Measurements from ENCODE around the gene RAD51B. TPM values are rescaled to one million over a fixed set of nuclear protein-coding genes. Genes with fewer than 3 reads are reported as not detected.

The RAD51B gene
- total RNA-seq, 2 donors from 2014 or later: 13.7 to 15.1 TPM

DNA sequence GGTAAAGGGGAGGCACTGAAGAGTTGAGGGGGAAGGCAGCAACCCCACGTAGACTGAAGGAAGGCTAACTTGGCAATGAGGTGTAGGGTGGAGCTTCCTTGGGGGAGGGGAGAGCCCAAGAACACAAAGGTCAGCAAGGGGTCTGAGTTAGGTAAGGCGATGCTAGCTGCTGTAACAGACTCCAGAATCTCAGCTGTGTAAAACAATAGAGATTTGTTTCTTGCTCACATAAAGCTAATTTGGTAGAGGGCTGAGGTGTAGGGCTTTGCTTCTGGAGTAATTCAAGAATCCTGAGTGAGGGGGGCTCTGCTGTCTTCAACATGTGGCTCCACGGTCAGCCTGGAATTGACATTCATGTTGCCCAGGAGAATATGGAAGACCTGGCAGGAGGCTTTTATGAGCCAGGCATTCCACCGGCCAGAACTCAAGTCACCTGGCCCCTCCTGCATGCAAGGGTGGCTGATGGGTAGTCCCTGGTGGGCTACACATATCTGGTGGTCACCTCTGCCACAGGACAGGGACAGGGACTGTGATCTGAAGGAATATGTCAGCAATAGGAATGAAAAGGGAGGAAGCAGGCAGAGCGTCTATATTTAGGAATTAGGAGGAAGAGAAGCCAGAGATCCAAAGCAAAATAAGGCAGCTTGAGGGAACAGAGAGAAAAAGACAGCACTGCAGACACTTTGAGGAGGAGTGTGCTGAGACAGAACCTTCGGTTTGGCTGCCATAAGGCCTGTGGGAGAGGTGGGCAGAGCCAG is 819.6 kb downstream of the RAD51B start:
- DNase-seq (ENCODE audit: low spot score): no peak

GRCh38 chr14:68639758-68640574 is 820.4 kb downstream of the RAD51B start:
- DNase-seq (ENCODE audit: low spot score): no peak
- intact Hi-C loops (cut with DNase I): no loop called here

More for the DNA sequence above, 819.6 kb downstream of the RAD51B start:
- intact Hi-C loops (cut with DNase I): no loop called here

DNA sequence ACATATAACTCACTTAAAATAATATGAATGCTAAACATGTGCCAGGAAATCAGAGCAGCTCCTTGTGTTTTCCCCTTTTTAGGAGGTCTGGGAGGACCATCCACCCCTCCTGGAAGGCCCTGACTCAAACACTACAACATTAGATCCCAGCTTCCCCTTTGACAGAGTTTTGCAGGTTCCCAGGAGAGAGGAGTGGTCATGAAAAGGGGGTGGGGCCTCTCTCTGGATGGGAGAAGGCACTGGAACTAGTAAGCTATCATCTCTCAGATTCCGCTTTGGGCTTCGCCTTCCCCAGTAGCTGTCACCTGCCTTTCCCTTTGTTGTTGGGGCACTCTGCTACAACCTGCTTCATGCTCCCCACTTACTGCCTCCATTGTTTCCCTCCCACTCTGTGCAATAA is 824.1 kb downstream of the RAD51B start:
- intact Hi-C loops (cut with DNase I): no loop called here
- no peak for DNase-seq (ENCODE audit: low spot score)

GRCh38 chr14:68644101-68644500 is 824.5 kb downstream of the RAD51B start:
- intact Hi-C loops (cut with DNase I): no loop called here
- no peak for DNase-seq (ENCODE audit: low spot score)

- no peak for DNase-seq (ENCODE audit: low spot score)
- intact Hi-C loops (cut with DNase I): no loop called here
These were observed 825.8 kb downstream of the RAD51B start for GRCh38 chr14:68645371-68645770.

DNA sequence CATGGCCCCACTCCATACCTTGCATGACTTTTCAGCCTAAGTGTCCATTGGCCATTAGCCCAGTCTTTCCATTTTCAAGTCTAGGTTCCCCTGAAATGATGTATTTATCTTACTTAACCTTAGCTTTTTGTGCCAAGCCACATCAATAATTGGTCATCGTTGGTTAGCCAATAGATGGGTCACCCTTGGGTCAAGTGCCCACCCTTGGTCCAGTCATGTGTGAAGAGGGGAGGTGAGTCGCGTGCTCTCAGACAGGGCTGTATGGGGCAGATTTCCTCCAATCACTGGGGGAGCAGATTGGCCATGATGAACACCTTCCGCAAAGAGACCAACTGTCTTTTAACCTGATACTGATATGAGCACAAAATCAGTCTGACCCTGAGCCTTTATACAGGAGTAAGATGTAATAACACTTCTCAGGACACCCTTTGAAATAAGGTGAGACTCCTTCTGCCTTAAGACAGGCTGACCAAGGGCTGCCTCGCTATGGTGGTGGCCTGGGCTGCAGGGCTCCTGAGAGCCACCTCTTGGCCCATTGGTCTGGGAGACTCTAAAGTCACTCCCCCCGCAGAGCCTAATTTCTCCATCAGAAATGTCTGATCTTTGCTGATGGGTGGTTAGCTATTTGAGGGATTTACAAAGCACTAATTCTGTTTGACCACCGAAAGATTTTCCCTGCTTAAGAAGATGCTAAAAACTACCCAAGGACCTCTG is 830.1 kb downstream of the RAD51B start:
- DNase-seq (ENCODE audit: low spot score): peak; percentile 62
- intact Hi-C loops (cut with DNase I): no loop called here

GRCh38 chr14:68650404-68650994 is 830.9 kb downstream of the RAD51B start:
- intact Hi-C loops (cut with DNase I): no loop called here
- no peak for DNase-seq (ENCODE audit: low spot score)

DNA sequence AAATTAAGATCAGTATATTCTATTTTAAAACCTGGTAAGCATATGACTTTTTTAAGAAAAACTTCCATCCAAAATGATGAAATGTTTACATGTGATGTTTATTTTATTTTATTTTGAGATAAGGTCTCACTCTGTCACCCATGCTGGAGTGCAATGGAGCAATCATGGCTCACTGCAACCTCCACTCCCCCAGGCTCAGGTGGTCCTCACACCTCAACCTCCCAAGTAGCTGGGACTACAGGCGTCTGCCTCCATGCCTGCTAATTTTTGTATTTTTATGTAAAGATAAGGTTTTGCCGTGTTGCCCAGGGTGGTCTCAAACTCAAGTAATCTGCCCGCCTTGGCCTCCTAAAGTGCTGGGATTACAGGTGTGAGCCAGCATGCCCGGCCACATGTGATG is 831.5 kb downstream of the RAD51B start:
- intact Hi-C loops (cut with DNase I): no loop called here
- no peak for DNase-seq (ENCODE audit: low spot score)

DNA sequence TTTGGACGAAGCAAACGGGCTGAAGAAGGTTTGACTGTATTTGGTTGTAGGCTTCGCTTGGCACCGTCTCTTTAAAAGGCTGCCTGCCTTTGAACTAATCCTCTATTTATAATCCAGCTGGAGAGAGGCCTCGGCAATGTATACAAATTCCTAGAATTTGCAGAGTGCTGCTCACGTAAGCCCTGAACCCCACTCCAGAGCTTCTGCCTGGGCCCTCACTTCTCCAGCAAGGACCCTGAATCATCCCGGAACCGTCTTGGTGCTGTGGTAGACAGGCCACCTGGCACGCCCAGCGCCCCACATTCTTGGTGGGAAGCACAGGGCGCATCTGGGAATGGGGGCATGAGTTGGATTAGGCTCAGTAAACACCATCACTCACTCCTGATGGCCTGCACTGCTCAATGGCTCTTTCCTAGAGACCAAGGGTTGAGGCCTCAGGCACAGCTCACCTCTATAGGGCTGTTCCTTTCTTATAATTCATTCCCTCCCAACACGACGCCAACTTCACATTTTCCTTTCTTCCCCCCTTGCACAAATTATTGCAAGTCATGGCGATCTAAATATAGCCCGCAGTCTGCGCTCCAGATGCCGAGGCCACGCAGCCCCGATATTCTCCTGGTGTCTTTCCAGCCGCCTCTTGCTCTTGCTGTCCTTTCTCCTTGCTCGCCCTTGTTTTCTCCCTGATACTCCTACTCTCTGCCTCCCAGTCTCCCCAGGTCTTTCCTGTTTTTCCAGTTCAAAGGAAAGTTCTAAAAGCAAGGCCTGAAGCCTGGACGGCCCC is 832.3 kb downstream of the RAD51B start:
- intact Hi-C loops (cut with DNase I): no loop called here

GRCh38 chr14:68652433-68652690 is 832.8 kb downstream of the RAD51B start:
- peak; percentile 40 for DNase-seq (ENCODE audit: low spot score)
- intact Hi-C loops (cut with DNase I): no loop called here

More for the DNA sequence above, 832.3 kb downstream of the RAD51B start:
- DNase-seq (ENCODE audit: low spot score): peak; percentile 54

GRCh38 chr14:68653108-68653507 is 833.5 kb downstream of the RAD51B start:
- intact Hi-C loops (cut with DNase I): no loop called here
- DNase-seq (ENCODE audit: low spot score): no peak

DNA sequence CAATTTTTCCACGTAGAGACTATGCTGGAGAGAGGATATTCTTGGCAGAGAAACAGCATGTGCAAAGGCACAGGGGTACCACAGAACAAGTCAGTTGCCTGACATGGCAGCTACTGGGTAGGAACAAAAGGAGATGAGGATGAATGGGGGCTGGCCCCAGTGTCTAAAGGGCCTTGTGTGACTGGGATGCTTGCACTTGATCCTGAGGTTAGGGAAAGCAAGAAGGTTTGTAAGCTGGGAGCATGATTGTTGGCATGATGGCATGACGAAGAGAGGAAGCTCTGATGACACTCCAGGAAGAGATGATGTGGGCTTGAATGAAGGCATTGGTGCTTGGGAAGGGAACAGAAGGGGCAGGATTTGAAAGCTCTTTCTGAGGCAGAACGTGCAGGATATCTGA is 834.2 kb downstream of the RAD51B start:
- intact Hi-C loops (cut with DNase I): no loop called here
- no peak for DNase-seq (ENCODE audit: low spot score)

GRCh38 chr14:68654471-68654941 is 834.9 kb downstream of the RAD51B start:
- DNase-seq (ENCODE audit: low spot score): no peak
- intact Hi-C loops (cut with DNase I): no loop called here

DNA sequence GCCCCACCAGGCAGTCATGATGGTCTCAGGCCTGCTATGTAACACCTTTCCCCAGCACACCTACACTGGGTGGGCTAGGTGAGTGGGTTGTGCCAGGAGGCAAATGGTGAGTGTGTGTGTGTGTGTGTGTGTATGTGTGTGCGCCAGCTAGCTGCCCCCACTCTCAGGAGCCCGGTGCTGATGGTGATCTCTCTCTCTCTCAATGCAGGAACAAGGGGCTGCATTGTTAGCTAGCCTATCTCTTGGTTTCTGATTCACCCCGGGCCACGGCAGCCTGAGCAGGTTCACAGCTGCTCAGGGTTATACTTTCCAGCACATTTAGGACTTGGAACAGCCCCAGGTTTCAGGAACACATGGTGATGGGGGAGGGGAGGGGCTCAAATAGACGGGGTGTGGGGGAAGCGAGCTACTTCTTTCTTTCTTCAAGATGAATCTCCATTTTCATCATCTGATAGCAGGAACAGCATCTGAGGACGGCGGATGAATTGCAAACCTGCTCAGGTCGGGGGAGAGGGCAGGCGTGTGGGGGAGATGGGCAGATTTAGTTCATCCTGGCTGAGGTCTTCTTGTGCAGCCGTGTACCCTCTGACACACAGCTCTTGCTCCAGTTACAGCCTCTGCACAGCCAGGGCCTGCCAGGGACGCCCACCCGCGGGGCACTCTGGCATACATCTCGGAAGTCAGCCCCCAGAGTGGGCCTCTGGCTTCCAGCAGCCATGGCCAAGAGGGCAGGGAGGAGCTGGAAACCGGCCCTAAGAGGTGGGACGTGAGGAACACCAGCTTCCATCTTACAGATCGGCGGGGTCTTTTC is 835.6 kb downstream of the RAD51B start:
- intact Hi-C loops (cut with DNase I): no loop called here
- DNase-seq (ENCODE audit: low spot score): no peak

DNA sequence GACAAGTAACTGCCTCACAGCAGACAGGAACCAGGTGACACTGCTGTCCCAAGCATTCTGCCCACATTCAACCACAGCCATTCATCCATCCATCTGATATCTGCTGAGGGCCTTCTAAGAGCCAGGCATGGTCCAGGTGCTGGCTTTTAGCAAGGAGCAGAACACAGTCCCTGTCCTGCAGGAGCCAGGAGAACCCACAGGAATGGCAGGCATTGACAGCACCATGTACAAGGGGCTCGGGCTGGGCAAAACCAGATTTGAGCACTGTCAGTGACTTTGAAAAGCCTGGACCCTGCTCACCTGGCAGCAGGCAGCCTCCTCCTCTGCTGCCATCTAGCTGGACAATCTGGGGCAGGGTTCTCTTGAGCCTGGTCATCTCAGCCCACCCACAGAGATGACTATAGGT is 836.3 kb downstream of the RAD51B start:
- intact Hi-C loops (cut with DNase I): no loop called here
- DNase-seq (ENCODE audit: low spot score): no peak

- intact Hi-C loops (cut with DNase I): no loop called here
These were observed 836.9 kb downstream of the RAD51B start for GRCh38 chr14:68656452-68656851.

DNA sequence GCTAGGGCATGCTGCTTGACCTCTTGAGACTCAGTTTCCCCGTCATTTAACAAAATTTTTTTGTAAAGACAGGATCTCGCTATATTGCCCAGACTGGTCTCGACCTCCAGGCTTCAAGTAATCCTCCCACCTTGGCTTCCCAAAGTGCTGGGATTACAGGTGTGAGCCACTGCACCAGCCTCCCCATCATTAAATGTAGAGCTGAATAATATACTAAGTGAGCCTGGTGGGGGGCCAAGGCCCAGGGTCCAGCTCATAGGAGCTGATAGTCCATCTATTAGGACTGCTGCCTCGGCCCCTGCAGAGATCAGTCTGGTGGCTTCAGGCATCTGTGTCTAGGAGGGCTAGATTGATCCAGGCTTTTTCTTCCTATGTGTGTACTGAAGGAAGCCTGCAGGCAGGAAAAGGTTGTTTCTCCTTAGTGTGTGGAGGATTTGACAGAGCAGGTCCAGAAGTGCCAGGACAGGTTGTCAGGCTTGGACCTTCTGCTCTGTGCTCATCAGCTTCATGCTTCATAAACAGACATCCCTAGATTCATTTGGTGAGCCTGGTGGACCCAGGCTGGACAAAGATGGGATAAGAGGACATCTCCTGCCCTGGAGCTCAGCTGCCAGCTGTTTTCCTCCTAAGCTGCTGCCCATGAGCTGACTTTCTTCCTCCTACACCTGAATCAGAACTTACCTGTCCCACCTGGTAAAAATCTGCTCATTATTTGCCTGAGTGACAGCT is 837.9 kb downstream of the RAD51B start:
- DNase-seq (ENCODE audit: low spot score): no peak
- intact Hi-C loops (cut with DNase I): no loop called here

More at GRCh38 chr14:68656452-68656851, 836.9 kb downstream of the RAD51B start:
- DNase-seq (ENCODE audit: low spot score): no peak
